GM12892 (cell line): Measurements from ENCODE around the gene ZNF77.
"Not testable (repeated sequence)": the region's sequence is repeated elsewhere in the genome, so short reads cannot be mapped to it uniquely, and the experiment has no call there.

ENCODE experiments used
- DNase-seq: peaks from one replicate; pipeline ENCODE4 v3.0.0; 2011; ENCODE audit not compliant: insufficient read length
- FAIRE-seq: peaks from 2 replicates; lab custom pipeline; 2011; peaks lifted over from hg19 to GRCh38; lab: Jason Lieb, UNC
- POLR2A ChIP-seq: IDR thresholded peaks from 2 replicates; pipeline ENCODE4 v1.6.1; 2011; ENCODE audit warnings: low read depth, low read length, control low read depth
- POLR2AphosphoS5 ChIP-seq: IDR thresholded peaks from 2 replicates; pipeline ENCODE4 v1.6.1; 2011; ENCODE audit warnings: low read depth, low read length, control low read depth
- TAF1 ChIP-seq: IDR thresholded peaks from 2 replicates; pipeline ENCODE4 v1.6.1; 2011; ENCODE audit warnings: low read depth, mild to moderate bottlenecking, control low read depth, low read length, borderline replicate concordance

The ZNF77 gene

GRCh38 chr19:2981898-2982297 lies 37.1 kb upstream of the ZNF77 start:
- no peak for FAIRE-seq
- TF ChIP-seq POLR2A (no peak), POLR2AphosphoS5 (no peak)

GRCh38 chr19:2978772-2979171 lies 34.0 kb upstream of the ZNF77 start:
- DNase-seq (no peak), FAIRE-seq (no peak)
- TF ChIP-seq POLR2AphosphoS5 (no peak), POLR2A (no peak), TAF1 (no peak)

More at GRCh38 chr19:2981898-2982297, 37.1 kb upstream of the ZNF77 start:
- no peak for DNase-seq

- FAIRE-seq (no peak), DNase-seq (no peak)
- TF ChIP-seq TAF1: no peak
- no peak for TF ChIP-seq POLR2AphosphoS5
- no peak for TF ChIP-seq POLR2A
Observed at GRCh38 chr19:2978166-2978767, 33.5 kb upstream of the ZNF77 start.

GRCh38 chr19:2977746-2978138 lies 33.0 kb upstream of the ZNF77 start:
- TF ChIP-seq TAF1 (no peak), POLR2A (no peak), POLR2AphosphoS5 (no peak)
- FAIRE-seq (no peak), DNase-seq (no peak)

- TF ChIP-seq POLR2A (peak; percentile 75; the same call in 1 of the 2 replicates), POLR2AphosphoS5 (peak; percentile 50; the same call in 1 of the 2 replicates), TAF1 (0 out of 2 replicates have a peak, but pooled peaks have one; percentile 25)
- peak; percentile 98 for FAIRE-seq
- peak; percentile 99 for DNase-seq
Observed at GRCh38 chr19:2977001-2977745, 32.4 kb upstream of the ZNF77 start, which contains the start of gene TLE6. TLE6 (plus strand) TSS chr19:2977564; CDS start chr19:2978234, 670 bp downstream.

GRCh38 chr19:2976609-2977000 lies 31.8 kb upstream of the ZNF77 start:
- DNase-seq (no peak), FAIRE-seq (no peak)
- TF ChIP-seq POLR2A: no peak
- no peak for TF ChIP-seq TAF1
- no peak for TF ChIP-seq POLR2AphosphoS5

- no peak for TF ChIP-seq TAF1
- no peak for TF ChIP-seq POLR2A
- TF ChIP-seq POLR2AphosphoS5: no peak
- FAIRE-seq (no peak), DNase-seq (no peak)
Observed at GRCh38 chr19:2974342-2975041, 29.7 kb upstream of the ZNF77 start.

GRCh38 chr19:2973229-2973628 lies 28.5 kb upstream of the ZNF77 start:
- TF ChIP-seq POLR2A: no peak
- no peak for TF ChIP-seq TAF1
- TF ChIP-seq POLR2AphosphoS5: no peak
- FAIRE-seq: no peak
- DNase-seq: no peak

- FAIRE-seq: no peak
- no peak for TF ChIP-seq POLR2A
- no peak for DNase-seq
Observed at GRCh38 chr19:2970201-2970835, 25.5 kb upstream of the ZNF77 start.

GRCh38 chr19:2969104-2969504 lies 24.3 kb upstream of the ZNF77 start:
- TF ChIP-seq POLR2AphosphoS5 (no peak), POLR2A (no peak), TAF1 (no peak)
- DNase-seq (no peak), FAIRE-seq (no peak)

GRCh38 chr19:2967972-2968371 lies 23.2 kb upstream of the ZNF77 start:
- FAIRE-seq: no peak
- TF ChIP-seq TAF1: no peak
- no peak for TF ChIP-seq POLR2AphosphoS5
- TF ChIP-seq POLR2A: no peak
- no peak for DNase-seq

GRCh38 chr19:2964874-2965273 lies 20.1 kb upstream of the ZNF77 start:
- no peak for DNase-seq
- TF ChIP-seq POLR2A: no peak
- no peak for TF ChIP-seq POLR2AphosphoS5
- no peak for TF ChIP-seq TAF1
- no peak for FAIRE-seq

- FAIRE-seq, DNase-seq: not testable (repeated sequence)
Observed at GRCh38 chr19:2963631-2964030, 18.9 kb upstream of the ZNF77 start.
